KBM-7 (cell line): ENCODE results near the gene ROBO4.

ENCODE experiments used
- DNase-seq: peaks from one replicate; pipeline ENCODE4 v3.0.0-alpha.2; 2015
- in situ Hi-C: fragments of 300-500 bp; cut with MboI; formaldehyde crosslinking; loops from 2 replicates; pipeline ENCODE4 v1.14.3; 2020; ENCODE audit warnings: low sequenced_read_pairs, low pct_unique_long_range_greater_than_20kb, mixed read lengths

Gene ROBO4

GRCh38 chr11:124834526-124835180 is 63.0 kb downstream of the ROBO4 start:
- no peak for DNase-seq
- in situ Hi-C loops: loop anchor here (25.0 kb wide), 1 partner anchor 172 kb away; the partner anchor contains the start of genes SIAE and SPA17
